WTC11 (cell line): ENCODE results near the gene ENTPD1.

Source experiments
- CTCF ChIP-seq: fragments of 200-600 bp; IDR thresholded peaks from 2 replicates; pipeline ENCODE4 v1.8.0; 2022; ENCODE audit warnings: antibody characterized with exemption
- E2F4 ChIP-seq: sonication (generic); formaldehyde crosslinking; IDR thresholded peaks from 2 replicates; pipeline ENCODE4 v1.8.1; 2022; ENCODE audit warnings: low read depth, mild to moderate bottlenecking, moderate library complexity, missing genetic modification reagents, borderline replicate concordance
- ZNF396 ChIP-seq: fragments of 250-450 bp; sonication (Bioruptor Pico); IDR thresholded peaks from 2 replicates; pipeline ENCODE4 v1.8.0; 2021; ENCODE audit warnings: mild to moderate bottlenecking, moderate library complexity, borderline replicate concordance
- TF ChIP-seq, protein P1 (sequence below): sonication (generic); formaldehyde crosslinking; IDR thresholded peaks from 2 replicates; pipeline ENCODE4 v1.8.0; 2022; ENCODE audit warnings: mild to moderate bottlenecking, missing genetic modification reagents
- TF ChIP-seq, protein P2 (sequence below): sonication (generic); formaldehyde crosslinking; IDR thresholded peaks from 2 replicates; pipeline ENCODE4 v1.8.0; 2022; ENCODE audit warnings: mild to moderate bottlenecking, missing genetic modification reagents

GRCh38 chr10:95832216-95833041, 76.5 kb downstream of the ENTPD1 start:
- TF ChIP-seq, protein P1, sequence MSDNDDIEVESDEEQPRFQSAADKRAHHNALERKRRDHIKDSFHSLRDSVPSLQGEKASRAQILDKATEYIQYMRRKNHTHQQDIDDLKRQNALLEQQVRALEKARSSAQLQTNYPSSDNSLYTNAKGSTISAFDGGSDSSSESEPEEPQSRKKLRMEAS (CRISPR knock-in tag): no peak
- no peak for TF ChIP-seq CTCF
- TF ChIP-seq, protein P2, sequence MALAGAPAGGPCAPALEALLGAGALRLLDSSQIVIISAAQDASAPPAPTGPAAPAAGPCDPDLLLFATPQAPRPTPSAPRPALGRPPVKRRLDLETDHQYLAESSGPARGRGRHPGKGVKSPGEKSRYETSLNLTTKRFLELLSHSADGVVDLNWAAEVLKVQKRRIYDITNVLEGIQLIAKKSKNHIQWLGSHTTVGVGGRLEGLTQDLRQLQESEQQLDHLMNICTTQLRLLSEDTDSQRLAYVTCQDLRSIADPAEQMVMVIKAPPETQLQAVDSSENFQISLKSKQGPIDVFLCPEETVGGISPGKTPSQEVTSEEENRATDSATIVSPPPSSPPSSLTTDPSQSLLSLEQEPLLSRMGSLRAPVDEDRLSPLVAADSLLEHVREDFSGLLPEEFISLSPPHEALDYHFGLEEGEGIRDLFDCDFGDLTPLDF (CRISPR knock-in tag): no peak
- no peak for TF ChIP-seq ZNF396 (CRISPR knock-in tag)
- TF ChIP-seq E2F4 (CRISPR knock-in tag): no peak
